HG02852 (cell line): ENCODE results near the gene DCP1B.

ENCODE experiments used
- ATAC-seq: cut with Tn5 transposase; IDR thresholded peaks from one replicate; pipeline ENCODE4 v1.9.1; 2021; ENCODE audit warnings: mild to moderate bottlenecking, moderate library complexity; ENCODE audit not compliant: unreplicated experiment

Gene DCP1B

DNA sequence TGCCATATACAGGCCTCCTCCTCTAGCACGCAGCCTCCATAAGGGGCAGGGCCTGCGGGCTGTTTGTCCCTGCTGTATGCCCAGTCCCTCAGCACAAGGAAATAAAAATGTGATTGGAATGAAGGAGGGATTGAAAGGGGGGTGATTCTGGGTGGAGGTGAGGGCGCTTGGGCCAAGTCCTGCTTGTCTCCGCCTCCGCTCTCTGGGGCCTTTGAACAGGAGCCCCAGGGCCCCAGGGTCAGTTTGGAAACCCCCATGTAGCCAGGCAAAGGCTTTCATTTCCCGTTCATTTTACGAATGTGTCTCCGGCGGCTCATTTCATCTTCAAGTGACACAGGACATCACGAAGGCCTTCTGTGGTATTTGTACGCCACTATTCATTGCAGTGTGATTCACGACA lies 81.3 kb downstream of the DCP1B start:
- no peak for ATAC-seq

DNA sequence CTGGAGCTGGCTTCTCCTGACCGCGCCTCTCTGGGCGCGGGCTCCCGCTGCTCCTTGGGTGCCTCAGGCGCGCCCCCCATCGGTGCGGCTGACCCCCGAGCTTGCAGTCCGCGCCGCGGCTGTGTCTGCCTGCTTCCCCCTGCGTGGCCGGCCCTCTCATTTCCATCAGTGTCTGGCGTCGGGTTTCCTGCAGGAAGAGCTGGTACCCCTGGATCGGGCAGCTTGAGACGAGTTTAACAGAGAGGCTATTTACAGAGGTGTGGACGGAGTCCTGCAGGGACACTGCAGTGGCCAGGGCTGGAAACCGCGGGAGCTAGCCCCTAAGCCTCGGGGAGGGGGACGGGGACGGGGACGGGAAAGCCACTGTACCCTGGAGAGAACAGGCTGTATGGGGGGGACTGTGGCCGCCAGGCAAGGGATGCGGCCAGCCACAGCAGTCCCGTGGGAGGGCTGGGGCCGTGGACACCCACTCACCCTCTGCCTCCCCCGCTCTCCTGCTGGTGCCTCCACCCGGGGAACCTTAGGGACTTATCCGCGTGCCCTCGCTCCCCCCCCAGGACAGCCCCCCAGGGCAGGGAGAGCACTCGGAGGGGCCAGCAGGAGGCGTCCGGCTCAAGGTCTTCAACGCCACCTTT lies 82.1 kb downstream of the DCP1B start:
- ATAC-seq = no peak

DNA sequence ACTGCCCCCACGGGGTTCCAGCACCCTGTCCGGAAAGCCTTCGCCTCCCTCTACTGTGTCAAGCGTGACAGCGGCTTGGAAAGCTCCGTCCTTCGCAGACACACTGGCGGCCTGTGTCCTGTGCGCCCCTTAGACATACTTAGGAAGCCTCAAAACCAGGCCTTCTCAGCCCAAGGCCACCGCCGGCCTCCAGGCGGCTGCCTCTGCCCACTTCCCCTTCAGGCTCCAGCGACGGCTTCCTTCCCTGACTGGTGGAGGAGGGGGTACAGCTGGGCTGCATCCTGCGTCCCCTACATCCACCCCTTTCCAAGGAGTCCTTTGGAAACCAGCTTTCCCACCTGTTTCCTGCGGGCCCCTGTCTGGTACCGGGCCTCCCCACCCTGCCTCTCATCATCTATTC lies 83.3 kb downstream of the DCP1B start:
- ATAC-seq = no peak

DNA sequence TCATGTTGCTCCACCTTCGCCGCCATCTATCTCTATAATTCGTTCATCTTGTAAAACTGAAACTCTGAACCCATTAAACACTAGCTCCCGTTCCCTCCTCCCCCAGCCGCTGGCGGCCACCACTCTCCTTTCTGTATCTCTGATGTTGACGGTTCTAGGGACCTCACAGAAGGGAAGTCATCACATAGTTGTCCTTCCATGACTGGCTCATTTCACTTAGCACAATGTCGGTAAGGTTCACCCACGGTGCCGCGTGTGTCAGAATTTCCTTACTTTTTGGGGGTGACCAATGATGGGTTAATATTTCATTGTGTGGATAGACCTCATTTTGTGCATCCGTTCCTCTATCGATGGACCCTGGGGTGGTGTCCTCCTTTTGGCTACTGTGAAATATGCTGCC lies 83.8 kb downstream of the DCP1B start:
- ATAC-seq = no peak

DNA sequence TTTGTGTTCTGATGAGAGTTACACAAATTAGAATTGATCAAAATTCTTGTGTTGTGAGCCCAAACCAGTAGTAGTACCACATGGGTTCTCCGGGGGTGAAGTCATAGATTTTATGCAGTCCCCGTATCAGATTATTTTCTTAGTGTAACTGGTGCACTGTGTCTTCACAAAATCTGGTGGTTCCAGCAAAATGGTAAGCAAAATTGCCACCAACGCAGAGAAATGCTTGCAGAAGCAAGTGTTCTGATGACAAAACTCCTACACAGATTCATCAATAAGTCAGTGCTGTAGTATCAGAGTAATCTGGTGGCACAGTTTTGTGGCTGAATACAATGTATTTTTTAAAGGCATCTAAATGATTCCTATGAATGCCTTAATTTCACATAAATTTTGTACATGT lies 84.5 kb downstream of the DCP1B start:
- ATAC-seq = no peak

DNA sequence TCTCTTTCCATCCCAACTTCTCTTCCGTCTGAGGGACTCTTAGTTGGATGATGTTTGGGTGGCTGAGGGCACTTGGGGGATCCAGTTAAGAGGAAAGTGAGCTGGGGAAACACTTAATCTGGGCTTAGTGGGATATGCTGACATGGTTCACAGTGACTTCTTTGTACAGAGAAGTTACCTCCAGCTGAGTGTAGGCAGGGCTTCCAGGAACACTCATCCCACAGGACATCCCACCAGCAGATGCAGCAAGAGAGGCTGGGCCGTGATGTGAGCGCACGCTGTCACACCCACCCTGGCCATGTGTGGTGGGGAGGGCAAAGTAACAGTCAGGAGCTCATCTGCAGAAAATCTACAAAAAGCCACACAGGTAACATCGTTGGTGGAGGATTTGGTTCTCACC lies 85.0 kb downstream of the DCP1B start:
- ATAC-seq = no peak

DNA sequence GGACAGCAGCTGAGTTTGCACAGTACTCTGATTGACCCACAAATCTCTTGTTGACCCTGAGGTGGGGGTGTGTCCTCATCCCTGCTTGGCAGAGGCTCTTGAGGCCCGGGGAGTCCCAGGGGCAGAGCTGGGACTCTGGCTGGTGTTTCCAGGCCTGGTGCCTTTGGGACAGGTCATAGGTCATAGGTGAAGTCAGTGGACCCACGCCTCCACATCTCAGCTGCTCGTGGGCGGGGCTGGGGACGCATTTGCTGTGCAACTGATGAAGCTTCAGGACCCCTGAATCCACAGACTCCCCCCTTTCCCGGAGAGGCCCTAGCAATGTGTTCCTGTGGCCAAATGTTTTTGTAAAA lies 85.4 kb downstream of the DCP1B start:
- no peak for ATAC-seq

DNA sequence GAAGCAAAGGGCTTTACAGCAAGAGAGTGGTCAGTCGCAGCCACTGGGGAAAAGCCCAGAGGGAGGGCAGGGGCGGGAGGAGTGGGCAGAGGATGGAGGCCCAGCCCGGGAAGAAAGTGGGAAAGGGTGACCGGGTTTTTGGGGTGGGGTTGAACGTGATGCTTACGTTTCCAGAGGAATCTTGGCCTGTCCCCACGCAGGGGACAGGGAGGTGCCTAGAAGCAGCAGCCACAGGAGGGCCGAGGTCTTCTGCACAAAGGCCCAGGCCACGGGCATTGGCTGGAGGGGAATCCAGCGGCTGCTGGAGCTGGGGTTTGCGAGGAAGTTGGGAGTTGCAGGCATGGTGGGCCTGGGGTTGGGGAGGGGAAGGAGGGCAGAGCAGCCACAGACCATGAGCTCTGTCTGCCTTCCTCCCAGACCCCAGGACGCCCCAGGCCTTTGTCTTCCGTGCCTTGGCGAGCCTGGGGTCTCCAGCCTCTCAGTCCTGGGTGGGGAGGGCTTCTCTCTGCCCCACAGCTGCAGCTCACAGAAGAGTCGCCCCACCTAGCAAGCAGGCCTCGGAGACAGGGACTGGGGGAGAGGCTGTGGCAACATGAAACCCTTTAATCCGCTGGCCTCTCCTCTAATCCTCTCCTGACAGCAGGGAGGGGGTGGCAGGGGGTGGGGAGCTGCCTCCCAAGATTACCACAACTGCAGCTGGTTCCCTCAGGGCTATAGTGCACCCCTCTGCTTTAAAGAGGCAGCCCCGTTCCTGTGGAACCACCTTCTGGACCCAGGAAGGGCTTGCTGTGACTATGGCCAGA lies 86.0 kb downstream of the DCP1B start, which contains the start of gene CACNA2D4:
CACNA2D4 (minus strand) TSS at position 572 of the 803 bp plus-strand sequence; CDS start at position 393, 179 bp downstream.
- no peak for ATAC-seq

DNA sequence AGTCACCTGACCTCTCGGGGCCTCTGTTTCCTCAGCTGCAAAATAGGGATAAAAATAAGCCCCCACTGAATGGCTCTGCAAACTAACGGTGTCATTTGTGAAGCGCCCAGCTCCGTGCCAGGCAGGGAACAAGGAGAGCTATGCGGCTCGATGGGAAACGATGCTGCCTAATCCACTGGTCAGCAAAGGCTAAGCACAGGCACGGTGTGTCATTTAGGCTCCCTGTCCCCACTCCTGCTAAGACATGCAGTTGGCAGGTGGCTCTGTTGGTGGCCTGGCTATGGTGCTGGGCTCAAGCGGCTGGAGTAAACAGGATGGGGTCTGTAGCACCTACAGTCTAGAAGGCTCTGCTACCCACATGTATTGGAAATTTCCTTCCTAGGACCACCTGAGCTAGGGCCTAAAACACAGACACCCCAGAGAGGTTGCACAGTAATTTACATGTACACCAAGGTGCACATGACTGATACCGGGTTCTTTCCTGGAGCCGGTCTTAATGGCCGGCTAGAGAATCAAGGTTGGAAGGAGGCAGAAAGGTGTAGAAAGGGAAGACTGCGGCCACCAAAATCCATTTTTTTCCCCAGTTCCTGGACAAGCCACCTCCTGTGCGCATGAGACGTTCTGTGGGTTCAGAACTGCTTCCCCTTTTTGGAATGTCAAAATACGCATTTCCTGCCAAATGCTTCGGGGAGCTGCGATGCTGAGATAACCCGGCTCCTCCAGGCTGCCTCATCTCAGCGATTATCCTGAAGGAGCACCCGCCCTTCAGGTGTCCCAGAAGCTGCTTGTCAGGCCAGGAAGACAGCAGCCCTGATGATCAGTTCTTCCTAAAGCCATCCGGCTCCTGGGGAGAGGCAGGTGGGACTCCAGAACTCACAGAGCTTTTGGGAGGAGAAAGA lies 86.8 kb downstream of the DCP1B start:
- ATAC-seq = no peak

DNA sequence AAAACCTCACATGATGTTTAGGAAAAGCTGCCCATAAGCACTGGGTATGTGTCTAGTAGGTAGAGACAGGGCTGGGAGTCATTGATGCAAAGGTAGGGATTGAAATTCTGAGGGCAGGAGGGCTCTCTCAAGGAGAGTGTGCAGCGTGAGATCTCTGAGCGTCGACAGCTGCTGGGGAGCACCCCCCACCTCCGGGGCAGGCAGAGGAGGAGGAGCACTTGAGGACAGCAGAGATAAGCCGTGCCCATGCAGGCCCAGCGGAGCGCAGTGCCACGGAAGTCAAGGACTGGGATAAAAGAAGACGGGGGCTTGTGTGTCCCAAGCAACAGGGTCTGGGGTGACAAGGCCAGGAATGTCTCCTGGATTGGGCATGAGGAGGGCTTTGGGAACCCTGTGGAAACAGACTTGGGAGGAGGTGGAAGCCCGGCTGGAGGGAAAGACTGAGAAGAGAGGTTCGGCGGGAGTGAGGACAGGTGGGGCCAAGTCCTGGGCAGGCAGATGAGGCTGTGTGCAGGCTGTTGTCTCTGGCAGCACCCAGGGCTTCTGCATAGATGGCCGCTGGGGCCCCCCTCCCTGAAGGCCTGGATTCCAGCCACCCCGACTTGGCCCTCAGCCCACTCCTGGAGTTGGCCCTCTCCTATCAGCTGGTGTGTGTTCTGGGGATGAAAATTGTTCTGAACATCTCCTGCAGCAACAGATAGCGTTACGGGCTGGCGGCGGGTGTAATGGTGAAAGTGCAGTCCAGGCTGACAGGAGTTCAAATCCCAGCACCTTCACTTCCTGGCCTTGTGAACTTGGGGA lies 87.7 kb downstream of the DCP1B start:
- no peak for ATAC-seq

DNA sequence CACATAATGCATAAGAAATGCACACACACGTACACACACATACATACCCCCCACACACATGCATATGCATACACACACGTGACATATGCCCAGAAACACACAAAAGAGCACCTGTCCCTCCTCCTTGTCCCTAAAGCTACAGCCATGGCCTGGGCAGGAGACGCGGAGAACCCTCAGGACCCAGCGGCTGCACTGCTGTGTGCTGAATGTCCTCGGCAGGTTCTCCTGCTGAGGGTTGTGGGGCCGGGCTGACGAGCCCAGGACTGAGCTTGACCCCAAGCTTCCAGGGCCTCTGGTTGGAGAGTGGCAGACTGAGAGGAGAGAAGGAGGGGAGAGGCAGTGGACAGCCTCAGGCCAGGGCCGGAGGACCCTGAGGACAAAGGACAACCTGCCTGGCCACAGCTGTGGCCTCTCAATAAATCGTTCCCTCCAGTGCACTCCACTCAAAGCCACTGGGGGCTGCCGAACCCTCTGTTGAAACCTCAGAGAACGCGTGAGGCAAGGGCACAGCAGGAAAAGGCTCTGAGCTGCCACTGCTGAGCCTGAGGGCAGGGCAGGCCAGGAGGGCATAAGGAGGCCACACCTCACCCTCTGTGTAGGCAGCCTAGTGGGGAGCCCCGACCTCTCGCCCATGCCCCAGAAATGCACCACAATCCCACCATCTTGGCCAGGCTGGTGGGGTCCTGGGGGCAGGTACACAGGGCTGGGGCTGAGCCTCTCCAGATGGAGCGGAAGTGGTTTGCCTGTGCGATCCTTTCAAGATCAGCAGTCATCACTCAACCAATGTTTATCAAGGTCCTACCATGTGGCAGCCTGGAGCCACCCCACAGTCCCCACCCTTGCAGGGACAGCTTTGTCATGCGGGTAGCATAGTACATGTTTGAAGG lies 88.9 kb downstream of the DCP1B start:
- no peak for ATAC-seq

DNA sequence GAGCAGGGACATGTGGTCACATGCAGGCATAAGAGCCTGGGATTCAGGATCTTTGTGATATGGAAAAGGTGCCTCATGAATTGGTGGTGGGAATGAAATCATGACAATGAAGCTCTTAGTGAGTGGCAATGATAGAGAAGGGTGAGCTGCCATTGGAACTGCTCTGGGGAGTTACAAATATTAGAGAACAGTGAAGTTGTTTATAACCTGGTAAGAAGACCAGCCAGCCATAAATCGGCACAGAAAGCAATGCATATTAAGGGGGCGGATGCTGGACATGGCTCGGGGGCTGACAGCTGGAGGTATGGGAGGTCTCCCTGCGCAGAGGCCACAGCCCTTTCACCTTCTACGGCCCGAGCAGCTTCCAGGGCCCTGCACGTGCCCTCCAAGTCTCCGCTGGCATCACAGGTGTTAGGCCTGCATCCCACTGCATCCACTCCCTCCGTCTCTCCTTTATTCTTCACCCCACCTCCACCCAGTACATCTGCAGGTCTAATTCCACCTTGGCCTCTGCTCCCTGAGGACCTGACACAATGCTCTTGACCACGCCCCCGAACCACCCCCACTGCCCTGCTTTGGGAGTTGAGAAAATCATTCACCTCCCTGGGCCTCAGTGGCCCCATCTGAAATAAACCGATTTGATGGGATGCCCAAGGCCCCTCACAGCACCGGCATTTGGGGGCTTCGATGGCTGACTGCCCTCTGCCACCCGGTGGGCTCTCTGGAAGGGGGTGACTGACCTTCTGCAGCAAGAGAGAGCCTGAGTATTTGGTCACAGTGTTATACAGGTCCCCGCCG lies 89.9 kb downstream of the DCP1B start:
- ATAC-seq = no peak

DNA sequence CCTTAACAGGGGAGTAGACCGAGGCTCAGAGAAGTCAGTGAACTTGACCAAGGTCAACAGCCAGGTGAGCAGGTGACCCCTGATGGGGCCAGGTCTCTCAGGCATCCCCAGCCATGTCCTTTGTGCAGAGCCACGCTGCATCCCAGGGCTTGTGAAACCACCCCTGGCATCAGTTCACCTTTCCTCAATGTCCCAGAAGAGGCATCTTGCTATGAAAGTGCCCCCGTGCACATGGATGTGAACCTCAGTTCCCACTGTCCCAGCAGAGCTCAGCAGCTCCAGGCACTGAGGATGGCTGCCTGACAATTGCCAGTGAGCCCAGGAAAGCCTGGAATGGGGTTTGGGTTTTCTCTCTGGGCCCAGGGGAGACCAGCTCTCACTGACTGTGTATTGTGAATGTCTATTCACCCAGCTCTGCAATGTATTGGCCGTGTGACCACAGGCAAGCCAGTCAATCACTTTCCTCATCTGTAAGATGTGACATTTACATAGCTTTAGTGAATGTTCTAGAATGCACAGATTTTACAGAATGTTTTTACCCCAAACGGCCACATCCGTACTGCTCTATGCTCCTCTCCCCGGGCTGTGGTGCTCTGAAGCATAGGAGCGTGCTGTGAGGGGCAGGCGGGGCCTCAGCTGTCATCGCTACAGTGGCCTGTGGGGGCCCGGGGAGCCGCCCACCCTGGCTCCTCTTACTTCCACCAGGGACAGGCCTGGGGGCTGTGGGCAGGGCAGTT lies 90.7 kb downstream of the DCP1B start:
- no peak for ATAC-seq

DNA sequence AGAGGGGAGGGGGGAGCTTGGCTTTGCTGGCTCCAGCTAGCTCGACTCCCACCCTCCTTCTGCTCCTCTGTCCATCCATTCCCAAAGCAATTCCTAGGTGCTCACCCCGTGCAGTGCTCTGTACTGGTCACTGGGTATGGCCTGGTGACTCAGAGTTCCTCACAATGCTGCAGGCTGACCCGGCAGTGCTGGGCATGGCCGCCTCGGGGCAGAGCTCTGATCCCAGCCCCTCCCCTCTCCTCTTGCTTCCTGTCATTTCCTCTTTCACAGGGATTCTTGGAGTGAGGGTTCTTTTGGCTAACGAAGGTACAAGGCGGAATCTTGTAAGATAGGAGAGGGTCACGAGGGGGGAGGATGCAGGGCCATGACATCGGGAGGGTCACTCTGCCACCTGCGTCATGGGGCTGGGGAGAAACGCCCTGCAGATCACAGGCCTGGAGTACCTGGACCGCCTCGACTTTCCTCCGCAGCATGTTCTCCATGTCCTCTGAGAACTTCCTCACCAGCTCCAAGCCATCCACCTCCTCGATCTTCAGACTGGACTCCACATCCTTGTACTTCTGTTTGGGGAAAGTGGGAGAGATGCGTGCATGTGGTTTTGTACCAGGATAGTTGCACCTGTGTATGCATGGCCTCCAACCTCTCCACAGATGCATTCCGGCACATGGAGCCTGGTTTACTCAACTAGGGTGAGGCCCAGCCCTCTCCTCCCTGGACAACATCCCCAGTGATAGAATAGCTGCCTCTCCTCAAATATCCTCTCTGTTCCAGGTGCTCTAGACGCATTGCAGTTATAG lies 91.5 kb downstream of the DCP1B start:
- no peak for ATAC-seq

DNA sequence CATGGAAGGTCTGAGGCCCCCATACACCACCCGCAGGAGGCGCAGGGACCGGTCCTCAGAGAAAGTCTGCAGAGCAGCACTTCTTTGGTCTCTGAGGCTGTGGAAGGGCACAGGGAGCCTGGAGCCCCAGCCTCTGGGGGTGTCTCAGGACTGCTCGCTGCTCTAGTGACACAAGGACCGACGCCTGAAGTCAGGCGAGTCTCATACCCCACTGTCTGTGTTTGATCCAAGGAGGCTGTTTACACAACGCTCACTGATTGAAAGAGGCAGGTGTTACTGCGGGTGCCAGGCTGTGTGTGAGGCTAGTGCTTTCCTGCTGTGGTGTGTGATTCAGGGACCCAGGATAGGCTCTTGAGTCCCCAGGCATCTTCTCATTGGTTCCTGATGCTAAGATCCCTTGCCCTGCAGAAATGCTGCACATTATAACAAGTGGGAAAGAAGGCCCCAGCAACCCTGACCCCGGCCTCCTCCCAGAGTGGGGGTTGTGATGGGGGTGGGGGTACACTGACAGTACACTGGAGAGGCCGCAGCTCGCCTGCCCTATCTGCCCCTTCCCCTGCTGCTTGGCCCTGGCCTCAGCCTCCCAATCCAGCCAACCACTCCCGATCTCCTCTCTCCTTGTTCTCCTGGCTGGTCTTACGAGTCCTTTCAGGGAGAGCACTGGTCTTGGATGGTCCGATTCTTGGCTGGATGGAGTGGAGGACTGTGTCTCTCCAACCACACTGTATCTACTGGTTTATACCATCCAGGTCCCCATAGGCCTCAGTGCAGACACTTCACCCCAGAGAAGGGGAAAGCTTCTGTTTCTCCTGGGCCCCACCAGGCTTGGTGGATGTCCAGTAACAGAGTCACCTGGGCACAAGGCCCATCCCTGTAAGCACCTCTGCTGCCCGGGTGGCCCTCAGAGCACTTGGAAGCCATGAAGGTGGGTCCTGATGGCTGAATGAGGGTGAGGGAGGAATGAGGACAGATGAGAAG lies 92.4 kb downstream of the DCP1B start:
- no peak for ATAC-seq

DNA sequence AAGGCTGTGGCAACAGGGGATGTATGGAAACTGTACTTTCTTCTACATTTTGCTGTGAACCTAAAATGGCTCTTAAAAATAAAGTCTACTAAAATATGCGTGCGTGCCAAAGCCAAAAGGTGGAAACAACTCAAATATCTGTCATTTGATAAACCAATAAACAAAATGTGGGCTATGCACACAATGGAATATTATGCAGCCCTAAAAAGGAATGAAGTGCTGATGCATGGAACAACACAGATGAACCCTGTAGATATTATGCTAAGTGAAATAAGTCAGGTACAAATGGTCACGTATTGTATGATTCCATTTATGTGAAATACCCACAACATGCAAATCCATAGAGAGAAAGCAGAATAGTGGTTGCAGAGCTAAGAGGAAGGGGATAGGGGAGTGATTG lies 93.8 kb downstream of the DCP1B start:
- ATAC-seq = no peak
